ENCODE measurements around the gene CEL. TPM values are rescaled to one million over a fixed set of nuclear protein-coding genes. Genes with fewer than 3 reads are reported as not detected.
A peak's percentile ranks its signal among the peaks of the same experiment; 100 is the strongest.

The CEL gene
- total RNA-seq, 1 donor from 2014 or later: 7.2 TPM

- intact Hi-C loops (cut with micrococcal nuclease): no loop called here
- ATAC-seq (no peak), DNase-seq (peak; percentile 22)
These were observed 16.6 kb upstream of the CEL start for GRCh38 chr9:133045132-133045531.

- intact Hi-C loops (cut with micrococcal nuclease): no loop called here
- no peak for DNase-seq
- no peak for ATAC-seq
These were observed 15.4 kb upstream of the CEL start for GRCh38 chr9:133046196-133046899.

- no peak for ATAC-seq
- intact Hi-C loops (cut with micrococcal nuclease): no loop called here
- no peak for DNase-seq
These were observed 14.9 kb upstream of the CEL start for GRCh38 chr9:133046900-133047295.

GRCh38 chr9:133048595-133048994 lies 13.2 kb upstream of the CEL start:
- ATAC-seq (peak; percentile 53), DNase-seq (peak; percentile 43)
- intact Hi-C loops (cut with micrococcal nuclease): no loop called here

- ATAC-seq (no peak), DNase-seq (no peak)
- intact Hi-C loops (cut with micrococcal nuclease): no loop called here
These were observed 12.7 kb upstream of the CEL start for GRCh38 chr9:133049043-133049442.

- ATAC-seq (no peak), DNase-seq (no peak)
- intact Hi-C loops (cut with micrococcal nuclease): no loop called here
These were observed 11.6 kb upstream of the CEL start for GRCh38 chr9:133050142-133050541.

- ATAC-seq (no peak), DNase-seq (peak; percentile 23)
- intact Hi-C loops (cut with micrococcal nuclease): no loop called here
These were observed 11.0 kb upstream of the CEL start for GRCh38 chr9:133050781-133051180.

- no peak for ATAC-seq
- DNase-seq: peak; percentile 26
- intact Hi-C loops (cut with micrococcal nuclease): no loop called here
These were observed 10.4 kb upstream of the CEL start for GRCh38 chr9:133051281-133051900.

GRCh38 chr9:133051966-133052539 lies 9.7 kb upstream of the CEL start:
- intact Hi-C loops (cut with micrococcal nuclease): no loop called here
- DNase-seq (no peak), ATAC-seq (no peak)

GRCh38 chr9:133054194-133054890 lies 7.4 kb upstream of the CEL start:
- ATAC-seq (peak; percentile 78), DNase-seq (peak; percentile 83)
- intact Hi-C loops (cut with micrococcal nuclease): no loop called here

GRCh38 chr9:133054966-133055365 lies 6.8 kb upstream of the CEL start:
- peak; percentile 89 for ATAC-seq
- peak; percentile 90 for DNase-seq
- intact Hi-C loops (cut with micrococcal nuclease): no loop called here

GRCh38 chr9:133055788-133056420 lies 5.9 kb upstream of the CEL start:
- intact Hi-C loops (cut with micrococcal nuclease): no loop called here
- ATAC-seq (no peak), DNase-seq (no peak)

- intact Hi-C loops (cut with micrococcal nuclease): no loop called here
- DNase-seq: no peak
- ATAC-seq: no peak
These were observed 5.2 kb upstream of the CEL start for GRCh38 chr9:133056533-133056932.

GRCh38 chr9:133057006-133057405 lies 4.8 kb upstream of the CEL start:
- no peak for DNase-seq
- intact Hi-C loops (cut with micrococcal nuclease): no loop called here
- ATAC-seq: no peak

GRCh38 chr9:133057553-133057952 lies 4.2 kb upstream of the CEL start:
- ATAC-seq (no peak), DNase-seq (no peak)
- intact Hi-C loops (cut with micrococcal nuclease): no loop called here

GRCh38 chr9:133058071-133058470 lies 3.7 kb upstream of the CEL start:
- no peak for DNase-seq
- no peak for ATAC-seq
- intact Hi-C loops (cut with micrococcal nuclease): no loop called here

GRCh38 chr9:133058550-133059320 lies 3.0 kb upstream of the CEL start:
- intact Hi-C loops (cut with micrococcal nuclease): no loop called here
- ATAC-seq (no peak), DNase-seq (no peak)

- ATAC-seq: no peak
- no peak for DNase-seq
- intact Hi-C loops (cut with micrococcal nuclease): no loop called here
These were observed 2.2 kb upstream of the CEL start for GRCh38 chr9:133059623-133060022.

GRCh38 chr9:133060417-133060841 lies 1.4 kb upstream of the CEL start:
- intact Hi-C loops (cut with micrococcal nuclease): no loop called here
- peak; percentile 2 for ATAC-seq
- DNase-seq: no peak
